GM21381 (cell line): Measurements from ENCODE around the gene ARAP1.

Experiments used
- ATAC-seq: cut with Tn5 transposase; IDR thresholded peaks from one replicate; pipeline ENCODE4 v1.9.1; 2021; ENCODE audit warnings: mild to moderate bottlenecking, moderate library complexity; ENCODE audit not compliant: unreplicated experiment

Gene ARAP1

GRCh38 chr11:72725724-72726028 is 26.5 kb downstream of the ARAP1 start:
- no peak for ATAC-seq

- no peak for ATAC-seq
Measured at GRCh38 chr11:72724851-72725723, 27.1 kb downstream of the ARAP1 start.

- no peak for ATAC-seq
Measured at GRCh38 chr11:72724021-72724551, 28.1 kb downstream of the ARAP1 start.

GRCh38 chr11:72723508-72723907 is 28.7 kb downstream of the ARAP1 start:
- no peak for ATAC-seq

- peak; percentile 68 for ATAC-seq
Measured at GRCh38 chr11:72722050-72722748, 30.0 kb downstream of the ARAP1 start.

- ATAC-seq: no peak
Measured at GRCh38 chr11:72721689-72722049, 30.5 kb downstream of the ARAP1 start.

- ATAC-seq: no peak
Measured at GRCh38 chr11:72721276-72721675, 30.9 kb downstream of the ARAP1 start.

- ATAC-seq: no peak
Measured at GRCh38 chr11:72720784-72721183, 31.4 kb downstream of the ARAP1 start.

GRCh38 chr11:72720047-72720446 is 32.2 kb downstream of the ARAP1 start:
- no peak for ATAC-seq

GRCh38 chr11:72719551-72719950 is 32.7 kb downstream of the ARAP1 start:
- no peak for ATAC-seq

- no peak for ATAC-seq
Measured at GRCh38 chr11:72719144-72719543, 33.1 kb downstream of the ARAP1 start.

- no peak for ATAC-seq
Measured at GRCh38 chr11:72718101-72718501, 34.1 kb downstream of the ARAP1 start.

- no peak for ATAC-seq
Measured at GRCh38 chr11:72716788-72717435, 35.3 kb downstream of the ARAP1 start.

- no peak for ATAC-seq
Measured at GRCh38 chr11:72716290-72716689, 35.9 kb downstream of the ARAP1 start.

GRCh38 chr11:72712841-72713240 is 39.4 kb downstream of the ARAP1 start:
- ATAC-seq: no peak

GRCh38 chr11:72712168-72712751 is 39.9 kb downstream of the ARAP1 start:
- ATAC-seq: no peak

GRCh38 chr11:72711141-72711540 is 41.1 kb downstream of the ARAP1 start:
- ATAC-seq: no peak

- ATAC-seq: no peak
Measured at GRCh38 chr11:72710278-72710677, 41.9 kb downstream of the ARAP1 start.

GRCh38 chr11:72709478-72710238 is 42.5 kb downstream of the ARAP1 start:
- ATAC-seq: no peak

- ATAC-seq: no peak
Measured at GRCh38 chr11:72707032-72707431, 45.2 kb downstream of the ARAP1 start.

- no peak for ATAC-seq
Measured at GRCh38 chr11:72706579-72706978, 45.6 kb downstream of the ARAP1 start.
